Pons (tissue), 1 donor: ENCODE results near the gene TUFM.
A peak's percentile ranks its signal among the peaks of the same experiment; 100 is the strongest.
"Not testable (repeated sequence)": the region's sequence is repeated elsewhere in the genome, so short reads cannot be mapped to it uniquely, and the experiment has no call there.

Experiments used
- DNase-seq: peaks from one replicate; pipeline ENCODE4 v3.0.0-alpha.2; 2016; ENCODE audit warnings: low spot score

Gene TUFM

GRCh38 chr16:28839004-28839639, 7.0 kb downstream of the TUFM start:
- DNase-seq = no peak

- DNase-seq = no peak
Observed at GRCh38 chr16:28838558-28838918, 7.6 kb downstream of the TUFM start.

- DNase-seq = no peak
Observed at GRCh38 chr16:28837672-28838557, 8.2 kb downstream of the TUFM start.

- no peak for DNase-seq
Observed at GRCh38 chr16:28836761-28837064, 9.4 kb downstream of the TUFM start.

GRCh38 chr16:28835864-28836760, 10.0 kb downstream of the TUFM start:
- DNase-seq = no peak

GRCh38 chr16:28834873-28835863, 11.0 kb downstream of the TUFM start:
- no peak for DNase-seq

- no peak for DNase-seq
Observed at GRCh38 chr16:28834349-28834748, 11.8 kb downstream of the TUFM start.

- DNase-seq = no peak
Observed at GRCh38 chr16:28830531-28830930, 15.6 kb downstream of the TUFM start.

- no peak for DNase-seq
Observed at GRCh38 chr16:28829747-28830146, 16.4 kb downstream of the TUFM start.

GRCh38 chr16:28826141-28826540, 20.0 kb downstream of the TUFM start:
- no peak for DNase-seq

GRCh38 chr16:28824717-28824973, 21.5 kb downstream of the TUFM start:
- no peak for DNase-seq

- peak; percentile 94 for DNase-seq
Observed at GRCh38 chr16:28823873-28824716, 22.1 kb downstream of the TUFM start.

GRCh38 chr16:28823291-28823872, 22.8 kb downstream of the TUFM start:
- no peak for DNase-seq

GRCh38 chr16:28822520-28823290, 23.4 kb downstream of the TUFM start, which contains the start of gene ATXN2L:
ATXN2L (plus strand) TSS chr16:28822999; CDS start chr16:28823260, 261 bp downstream.
- peak; percentile 92 for DNase-seq

GRCh38 chr16:28821874-28822519, 24.2 kb downstream of the TUFM start:
- DNase-seq = no peak

- not testable (repeated sequence) for DNase-seq
Observed at GRCh38 chr16:28820546-28820945, 25.6 kb downstream of the TUFM start.

- DNase-seq = no peak
Observed at GRCh38 chr16:28820016-28820415, 26.1 kb downstream of the TUFM start.

GRCh38 chr16:28807445-28808120, 38.6 kb downstream of the TUFM start:
- DNase-seq = not testable (repeated sequence)
